GM19463 (cell line): ENCODE data around the gene WDR88.
"Not testable (repeated sequence)": the region's sequence is repeated elsewhere in the genome, so short reads cannot be mapped to it uniquely, and the experiment has no call there.

Source experiments
- ATAC-seq: cut with Tn5 transposase; IDR thresholded peaks from one replicate; pipeline ENCODE4 v1.9.1; 2021; ENCODE audit warnings: mild to moderate bottlenecking, moderate library complexity; ENCODE audit not compliant: unreplicated experiment

Gene WDR88

DNA sequence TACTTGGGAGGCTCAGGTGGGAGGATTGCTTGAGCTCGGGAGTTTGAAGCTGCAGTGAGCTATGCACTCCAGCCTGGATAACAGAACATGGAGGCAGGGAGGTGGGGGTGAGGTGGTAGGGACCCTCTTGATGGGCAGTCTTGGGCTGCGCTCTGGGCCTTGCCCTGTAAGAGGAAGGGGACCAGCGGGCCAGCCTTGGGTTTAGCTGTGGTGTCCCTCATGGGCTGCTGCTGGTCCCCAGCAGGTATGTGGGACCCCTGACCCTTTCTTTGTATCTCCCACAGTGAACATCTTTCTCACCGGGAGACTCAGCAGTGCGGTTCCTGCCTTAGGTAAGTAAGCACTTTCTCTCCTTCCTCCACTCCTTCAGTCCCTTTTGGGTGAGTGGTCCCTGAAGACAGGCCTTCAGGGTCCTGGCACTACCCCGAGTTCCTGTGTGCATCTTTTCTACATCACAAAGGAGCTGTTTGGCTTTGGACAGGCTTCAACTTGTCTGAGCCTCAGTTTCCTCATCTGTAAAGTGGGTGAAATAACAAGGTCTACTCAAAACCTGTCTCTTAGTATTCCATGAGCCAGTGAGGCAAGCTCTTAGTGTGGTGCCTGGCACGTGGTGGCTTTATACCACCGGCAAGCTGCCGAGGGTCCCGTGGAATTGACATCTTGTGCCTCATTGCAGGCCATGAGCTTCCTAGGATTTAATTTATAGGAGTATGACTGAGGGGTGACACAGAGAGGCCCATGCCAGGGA lies 64.7 kb downstream of the WDR88 start:
- ATAC-seq: no peak

DNA sequence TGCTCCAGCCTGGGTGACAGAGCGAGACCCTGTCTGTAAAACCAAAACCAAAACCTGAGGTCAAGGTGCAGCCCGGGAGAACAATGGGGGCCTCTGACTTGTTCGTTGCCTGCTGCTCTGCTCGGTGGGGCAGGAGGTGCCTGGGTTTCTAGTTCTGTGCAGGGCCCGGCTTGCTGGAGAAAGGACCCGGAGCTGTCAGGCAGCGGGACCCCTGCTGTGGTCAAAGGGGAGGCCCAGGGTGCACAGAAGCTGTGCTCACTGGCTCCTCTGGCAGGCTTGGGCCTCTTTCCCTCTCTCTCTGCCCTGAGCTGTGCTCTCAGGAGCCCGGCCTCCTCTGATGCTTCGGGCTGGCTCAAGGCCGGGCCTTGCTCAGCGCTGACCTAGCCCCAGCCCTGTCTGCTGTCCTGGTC lies 65.7 kb downstream of the WDR88 start:
- ATAC-seq: no peak

DNA sequence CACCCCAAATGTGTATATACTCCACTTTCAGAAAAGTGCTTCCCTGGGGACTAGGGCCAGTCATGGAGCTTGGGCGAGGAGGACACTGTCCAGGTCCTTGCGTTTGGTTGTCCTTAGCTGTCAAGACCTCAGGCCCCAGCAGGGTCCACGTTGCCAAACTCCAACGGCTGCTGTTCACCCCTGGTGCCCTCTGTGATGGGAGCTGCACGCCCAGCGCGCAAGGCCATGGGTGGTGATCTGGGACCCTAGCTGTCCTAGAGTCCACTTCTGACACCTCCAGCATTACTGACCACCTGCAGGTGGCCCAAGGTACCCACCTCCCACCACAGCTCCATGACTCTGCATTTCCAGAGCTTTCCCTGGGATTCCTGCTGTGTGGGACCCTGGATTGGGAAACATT lies 66.3 kb downstream of the WDR88 start:
- ATAC-seq: no peak

DNA sequence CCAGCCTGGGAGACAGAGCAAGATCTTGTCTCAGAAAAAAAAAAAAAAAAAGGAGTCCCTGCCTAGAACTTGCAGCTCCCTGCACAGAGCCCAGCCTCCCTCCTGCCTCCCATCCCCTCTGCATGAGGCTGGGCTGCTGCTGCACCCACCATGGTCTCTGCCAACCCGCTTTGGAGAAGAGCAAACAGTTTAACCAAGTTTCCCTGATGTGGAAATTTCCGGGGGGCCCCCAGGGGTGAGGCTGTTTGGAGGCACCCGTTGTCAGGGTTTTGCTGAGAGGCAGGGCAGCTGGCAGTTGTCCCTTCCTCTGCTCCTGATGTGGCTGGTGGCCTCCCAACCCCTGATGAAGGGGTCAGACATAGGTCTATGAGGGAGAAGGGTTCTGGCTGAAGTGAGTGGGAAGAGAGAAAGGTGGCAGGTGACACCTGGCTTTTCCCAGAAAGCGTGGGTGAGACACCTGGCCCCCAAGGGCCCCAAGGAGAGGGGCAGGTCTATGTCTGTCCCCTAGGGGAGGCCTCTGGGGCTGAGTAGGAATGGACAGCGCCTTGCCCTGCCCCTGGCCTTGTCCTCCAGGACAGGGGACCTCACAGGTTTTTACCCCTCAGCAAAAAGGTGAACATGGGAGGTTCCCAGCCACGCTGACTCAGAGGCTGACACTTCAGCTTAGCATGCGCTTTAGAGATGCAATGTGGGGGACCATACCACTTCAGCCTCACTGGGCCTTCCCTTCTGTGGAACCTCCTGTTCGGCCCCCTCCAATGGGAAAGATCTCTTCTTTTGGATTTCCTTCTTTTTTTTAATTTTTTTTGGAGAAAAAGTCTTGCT lies 67.7 kb downstream of the WDR88 start:
- ATAC-seq: no peak

DNA sequence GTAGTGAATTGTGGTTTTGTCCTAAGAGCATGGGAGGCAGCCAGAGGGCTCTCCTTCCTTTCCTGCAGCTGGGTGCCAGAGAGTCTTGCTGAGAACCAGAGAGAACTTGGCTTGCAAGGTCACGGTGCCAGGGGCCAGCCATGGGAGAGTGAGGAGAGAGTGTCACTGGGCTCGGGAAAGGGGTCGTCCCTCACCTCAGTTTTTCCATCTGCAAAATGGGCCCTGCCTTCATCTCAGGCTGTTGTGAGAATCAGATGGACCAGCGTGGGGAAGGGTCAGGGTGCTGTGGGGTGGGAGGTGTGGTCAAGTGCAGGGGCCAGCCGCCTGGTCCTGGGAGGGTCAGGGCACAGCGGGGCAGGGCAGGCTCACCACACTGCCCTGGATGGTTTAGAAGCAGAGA lies 69.6 kb downstream of the WDR88 start:
- ATAC-seq: no peak

DNA sequence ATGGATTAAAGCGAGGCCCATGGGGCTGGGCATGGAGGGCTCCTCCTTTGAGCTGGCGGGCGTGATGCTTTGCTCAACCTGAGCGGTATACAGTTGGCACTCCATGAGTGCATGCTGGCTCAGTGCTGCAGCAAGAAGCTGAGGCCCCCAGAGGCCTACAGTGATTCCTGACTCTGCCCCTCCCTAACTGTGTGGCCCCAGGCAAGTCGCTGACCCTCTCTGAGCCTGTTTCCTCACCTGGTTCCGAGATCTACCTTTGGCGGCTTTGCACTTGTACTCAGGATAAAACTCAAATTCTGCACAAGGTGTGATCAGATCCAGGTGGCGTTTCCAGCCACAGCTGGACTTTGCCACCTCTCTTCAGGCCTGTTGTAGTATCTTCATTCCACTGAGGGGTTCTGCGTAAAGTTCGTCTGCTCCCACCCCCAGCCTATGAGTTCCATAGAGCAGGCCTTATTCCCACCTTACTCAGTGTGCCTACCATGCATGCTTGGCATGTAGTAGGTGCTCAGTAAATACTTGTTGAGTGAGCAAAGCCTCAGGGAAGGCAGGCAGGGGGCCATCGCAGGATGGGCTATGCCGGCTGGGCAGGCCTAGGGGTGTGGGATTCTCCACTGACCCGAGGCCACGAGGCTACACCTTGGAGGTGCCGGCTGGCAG lies 70.1 kb downstream of the WDR88 start:
- ATAC-seq: no peak

- no peak for ATAC-seq
Observed at GRCh38 chr19:33202546-33203507, 70.9 kb downstream of the WDR88 start.

DNA sequence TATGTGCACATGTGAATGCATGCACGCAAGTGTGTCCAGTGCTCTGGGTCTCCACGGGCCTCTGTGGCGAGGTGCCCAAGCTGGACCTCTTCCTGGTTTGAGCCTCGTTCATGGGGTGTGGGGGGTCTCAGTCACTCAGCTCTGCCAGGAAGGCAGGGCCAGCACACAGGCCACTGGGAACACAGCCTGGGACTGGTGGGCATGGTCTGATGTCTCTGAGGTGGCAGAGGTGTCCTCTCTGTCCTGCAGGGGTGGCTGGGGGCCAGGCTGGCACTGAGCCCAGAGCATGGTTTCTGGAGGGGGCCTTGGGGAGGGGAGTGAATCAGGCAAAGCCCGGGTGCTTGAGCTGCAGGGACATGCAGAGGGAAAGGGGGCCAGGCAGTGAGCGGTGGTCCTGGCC lies 71.6 kb downstream of the WDR88 start:
- no peak for ATAC-seq

DNA sequence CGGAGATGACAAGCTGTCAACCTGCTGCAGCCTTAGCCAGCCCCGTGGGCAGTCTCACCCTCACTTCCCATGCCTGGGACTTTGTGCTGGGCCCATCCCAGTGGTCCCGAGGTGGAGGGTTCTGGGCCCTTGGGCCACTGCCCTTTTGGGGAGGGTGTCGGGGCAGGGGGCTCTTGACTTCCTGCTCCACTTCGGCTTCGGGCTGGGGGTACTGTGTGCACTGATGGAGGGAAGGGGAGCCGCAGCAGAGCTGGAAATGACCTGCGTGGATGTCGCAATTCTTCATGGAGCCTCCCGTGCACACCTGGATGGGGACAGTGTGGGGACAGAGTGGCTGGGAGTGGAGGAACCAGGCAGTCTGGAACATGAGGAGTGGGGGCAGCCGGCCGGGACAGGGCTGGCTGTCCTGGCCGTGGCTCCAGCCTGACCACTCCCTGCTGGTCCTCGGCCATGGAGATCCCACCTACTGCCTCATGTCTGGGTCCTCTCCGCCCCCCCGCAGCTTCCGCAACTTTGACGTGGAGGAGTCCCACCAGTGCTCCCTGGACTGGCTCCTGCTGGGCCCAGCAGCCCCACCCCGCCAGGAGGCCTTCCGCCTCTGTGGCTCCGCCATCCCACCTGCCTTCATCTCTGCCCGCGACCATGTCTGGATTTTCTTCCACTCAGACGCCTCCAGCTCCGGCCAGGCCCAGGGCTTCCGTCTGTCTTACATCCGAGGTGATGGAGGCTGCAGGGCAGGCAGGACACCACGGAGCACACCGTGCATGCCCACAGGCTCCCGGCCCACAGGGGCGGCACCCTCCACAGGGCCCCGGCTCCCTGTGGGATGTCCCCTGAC lies 72.4 kb downstream of the WDR88 start:
- ATAC-seq: no peak

GRCh38 chr19:33205110-33205509 lies 73.2 kb downstream of the WDR88 start:
- ATAC-seq: no peak

- ATAC-seq: no peak
Observed at GRCh38 chr19:33205531-33206260, 73.8 kb downstream of the WDR88 start.

GRCh38 chr19:33206261-33207039 lies 74.5 kb downstream of the WDR88 start:
- ATAC-seq: no peak

DNA sequence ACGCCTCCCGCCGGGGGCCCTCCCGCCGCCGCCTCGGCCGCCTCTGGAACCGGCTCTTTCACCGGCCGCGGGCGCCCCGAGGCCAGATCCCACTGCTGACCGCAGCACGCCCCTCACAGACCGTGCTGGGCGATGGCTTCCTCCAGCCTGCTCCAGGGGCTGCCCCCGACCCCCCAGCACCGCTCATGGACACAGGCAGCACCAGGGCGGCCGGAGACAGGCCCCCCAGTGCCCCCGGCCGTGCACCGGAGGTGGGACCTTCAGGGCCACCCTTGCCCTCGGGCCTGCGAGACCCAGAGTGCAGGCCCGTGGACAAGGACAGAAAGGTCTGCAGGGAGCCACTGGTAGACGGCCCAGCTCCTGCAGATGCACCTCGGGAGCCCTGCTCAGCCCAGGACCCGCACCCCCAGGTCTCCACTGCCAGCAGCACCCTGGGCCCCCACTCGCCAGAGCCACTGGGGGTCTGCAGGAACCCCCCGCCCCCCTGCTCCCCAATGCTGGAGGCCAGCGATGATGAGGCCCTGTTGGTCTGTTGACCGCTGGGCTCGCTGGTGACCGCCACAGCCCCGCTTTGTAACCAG lies 75.2 kb downstream of the WDR88 start:
- no peak for ATAC-seq

GRCh38 chr19:33207903-33208302 lies 76.0 kb downstream of the WDR88 start:
- ATAC-seq: no peak

- no peak for ATAC-seq
Observed at GRCh38 chr19:33208371-33208895, 76.5 kb downstream of the WDR88 start.

DNA sequence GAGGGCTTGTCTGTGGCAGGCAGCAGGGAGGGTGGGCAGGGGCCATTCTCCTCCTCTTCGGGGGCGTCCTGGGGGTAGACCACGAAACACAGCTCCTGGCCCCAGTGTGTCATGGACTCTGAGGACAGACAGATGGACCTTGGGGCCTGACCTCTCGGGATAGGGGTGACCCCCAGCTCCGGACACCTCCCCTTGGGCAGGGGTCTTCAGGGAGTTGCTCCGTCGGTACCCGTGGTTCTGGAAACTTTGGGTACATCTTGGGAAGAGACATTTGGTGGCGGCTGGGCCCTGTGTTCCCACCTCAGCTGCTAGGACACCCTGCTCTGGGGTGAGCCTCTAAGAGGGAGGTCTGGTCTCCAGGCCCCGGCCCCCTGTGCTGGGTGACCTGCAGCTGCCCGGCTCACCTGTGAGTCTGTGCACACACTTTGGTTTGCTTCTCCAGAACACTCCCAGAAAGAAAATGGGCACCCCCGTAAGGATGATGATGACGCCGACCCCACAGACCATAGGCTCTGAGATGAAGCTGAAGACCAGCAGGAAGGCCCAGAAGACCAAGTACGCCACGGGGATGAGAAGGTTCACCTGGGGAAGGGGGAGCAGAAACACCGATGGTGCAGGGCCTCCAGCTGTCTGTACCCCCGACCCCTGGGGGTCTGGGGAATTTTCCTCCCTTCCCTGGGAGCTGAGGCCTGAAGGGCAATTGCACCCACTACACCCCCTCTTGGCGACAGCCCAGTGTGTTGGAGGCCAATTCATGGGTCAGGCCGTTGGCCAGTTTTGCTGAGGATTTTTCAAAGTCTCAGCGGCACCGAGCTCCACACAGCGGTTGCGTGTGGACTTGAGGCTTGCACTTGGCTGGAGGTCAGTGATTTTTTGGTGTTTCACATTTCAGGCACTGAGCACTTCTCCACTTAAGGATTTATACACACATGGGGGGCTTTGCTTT lies 77.3 kb downstream of the WDR88 start:
- no peak for ATAC-seq

- ATAC-seq: not testable (repeated sequence)
Observed at GRCh38 chr19:33209850-33210230, 77.9 kb downstream of the WDR88 start.
